Mucosa of gallbladder (tissue), 1 donor: ENCODE measurements around the gene LRRC9. TPM values are rescaled to one million over a fixed set of nuclear protein-coding genes. Genes with fewer than 3 reads are reported as not detected.
"Not testable (repeated sequence)": the region's sequence is repeated elsewhere in the genome, so short reads cannot be mapped to it uniquely, and the experiment has no call there.

Experiments
- DNase-seq: peaks from one replicate; pipeline ENCODE4 v3.0.0-alpha.2; 2020; ENCODE audit warnings: low spot score
- total RNA-seq: library from RNA; stranded (reverse); gene quantifications from one replicate; pipeline ENCODE4 v1.2.1, GENCODE V29; 2021
- donor health status: DM: no; HTN: no; CAD: no.

The LRRC9 gene
- total RNA-seq, 1 donor from 2014 or later = 0.37 TPM

- DNase-seq = no peak
These were observed 144.6 kb downstream of the LRRC9 start for GRCh38 chr14:60064491-60065072.

- no peak for DNase-seq
These were observed 147.9 kb downstream of the LRRC9 start for GRCh38 chr14:60067882-60068281.

DNA sequence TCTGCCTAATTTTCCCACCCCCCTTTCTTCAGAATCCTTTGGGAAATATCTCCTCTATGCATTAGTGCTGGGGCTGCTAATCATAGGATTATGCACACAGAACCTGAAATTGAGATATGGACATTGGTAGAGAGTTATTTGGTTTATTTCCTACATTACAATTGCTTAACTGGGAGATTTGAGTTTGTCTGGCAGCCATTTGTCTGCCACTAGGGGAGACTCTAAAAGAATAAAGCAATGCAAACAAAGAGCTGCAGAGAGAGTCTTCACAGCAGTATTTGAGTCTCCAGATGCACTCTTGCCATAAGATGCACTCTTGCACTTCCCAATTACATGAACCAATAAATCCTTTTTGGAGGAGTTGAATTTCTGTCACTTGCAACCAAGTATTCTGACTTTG, 159.8 kb downstream of the LRRC9 start:
- no peak for DNase-seq

DNA sequence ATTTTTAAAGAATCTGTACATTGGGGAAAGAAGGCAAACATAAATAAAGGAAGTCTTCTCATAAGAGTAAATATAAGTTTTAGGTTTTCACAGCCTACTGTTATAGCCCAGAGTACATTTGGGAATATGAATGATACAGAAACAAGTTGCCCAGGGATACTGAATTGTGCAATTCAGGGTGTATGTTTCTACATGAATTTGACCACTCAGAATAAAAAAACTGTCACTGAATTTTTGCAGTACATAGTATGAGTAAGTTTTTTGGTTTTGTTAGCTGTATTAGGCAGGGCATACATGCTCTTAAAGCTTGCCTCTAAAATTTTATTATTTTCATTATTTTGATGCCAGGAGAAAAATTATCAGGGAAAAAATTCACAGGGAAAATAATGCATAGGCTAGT, 165.1 kb downstream of the LRRC9 start:
- DNase-seq = no peak

DNA sequence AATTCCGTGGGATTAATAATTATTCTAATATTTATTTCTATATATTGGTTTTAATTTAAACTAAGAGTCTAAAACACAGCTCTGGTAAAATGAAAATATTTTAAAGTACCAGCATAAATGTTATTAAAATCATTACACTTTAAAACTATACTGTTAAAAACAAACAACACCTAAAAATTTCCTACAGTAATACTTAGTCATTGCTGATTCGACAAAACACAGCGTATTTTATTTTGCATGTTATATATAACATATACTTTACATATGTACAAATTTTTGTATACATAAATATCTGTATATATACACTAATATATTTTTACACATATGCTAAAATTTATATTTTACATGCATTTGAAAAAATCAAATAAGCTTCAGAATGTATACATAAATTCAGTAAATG, 165.7 kb downstream of the LRRC9 start:
- no peak for DNase-seq

DNA sequence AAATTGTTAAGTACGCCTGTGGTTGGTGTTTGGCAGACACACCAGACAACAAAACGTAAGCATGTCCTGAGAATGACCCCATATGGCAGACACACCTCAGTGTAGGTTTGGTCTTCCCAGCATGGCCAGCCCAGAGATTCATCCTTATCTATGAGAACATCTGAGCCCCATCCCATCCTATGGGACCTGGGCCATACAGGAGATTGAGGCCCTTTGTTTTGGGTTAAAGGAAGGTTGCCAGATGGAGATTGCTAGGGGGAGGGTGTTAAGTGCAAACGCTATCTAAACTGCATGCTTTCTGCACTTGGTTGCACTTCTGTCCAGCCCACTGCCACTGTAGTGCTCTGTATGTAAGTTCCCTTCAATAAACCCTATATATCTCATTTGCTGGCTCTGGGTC, 167.7 kb downstream of the LRRC9 start:
- DNase-seq = no peak

DNA sequence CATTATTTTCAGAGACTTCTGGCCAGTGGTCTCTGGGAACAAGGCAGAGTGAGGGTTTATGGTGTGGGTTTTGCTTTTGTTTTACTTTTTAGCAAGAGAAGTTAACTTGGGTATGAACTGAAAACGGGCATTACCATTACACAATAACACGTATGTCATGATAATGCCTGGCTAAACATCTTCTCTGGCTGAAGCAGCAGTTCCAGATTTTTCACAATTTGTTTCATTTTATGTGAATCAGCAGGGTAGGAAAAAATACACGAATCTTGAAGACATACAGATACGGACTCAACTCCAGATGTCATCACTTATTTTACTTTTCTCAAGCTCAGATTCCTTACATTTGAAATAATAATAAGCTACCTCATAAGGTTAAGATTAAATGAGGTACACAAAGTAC, 169.3 kb downstream of the LRRC9 start:
- DNase-seq = no peak

DNA sequence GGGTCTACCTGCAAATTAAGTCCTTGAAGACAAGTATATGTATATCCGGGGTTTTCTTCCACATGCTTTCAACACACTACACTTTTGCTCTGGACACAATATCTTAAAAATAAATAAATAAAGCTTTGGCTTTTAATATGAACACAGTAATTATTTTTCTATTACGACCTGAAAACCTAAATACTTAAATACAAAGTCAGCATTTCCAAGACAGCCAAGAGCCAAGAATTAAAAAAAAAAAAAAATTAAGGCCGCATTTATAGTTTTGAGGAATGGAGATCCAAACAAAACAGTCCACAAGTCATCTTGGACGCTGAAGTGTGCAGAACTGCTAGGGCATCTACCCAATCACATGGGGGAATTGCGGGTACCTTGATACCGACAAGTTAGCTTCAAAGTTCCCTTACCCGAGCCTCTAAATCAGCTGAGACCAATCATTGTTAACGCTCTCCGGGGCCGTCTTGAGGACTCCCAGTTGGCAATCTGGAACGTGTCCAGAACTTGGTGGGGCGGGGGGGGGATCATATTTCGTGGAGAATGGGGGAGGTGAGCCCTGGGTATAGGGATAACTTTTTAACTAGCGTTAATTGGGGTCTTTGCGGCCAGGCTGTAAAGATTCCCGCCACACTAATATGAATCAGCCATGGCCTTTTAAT, 171.0 kb downstream of the LRRC9 start:
- peak; percentile 35 for DNase-seq

- DNase-seq = peak; percentile 97
These were observed 171.9 kb downstream of the LRRC9 start, which contains the start of gene PCNX4 for GRCh38 chr14:60091550-60092525. Gene PCNX4 (plus strand): TSS chr14:60091923. CDS start chr14:60107639, 15,716 bp downstream.

GRCh38 chr14:60092526-60092920, 172.6 kb downstream of the LRRC9 start:
- no peak for DNase-seq

GRCh38 chr14:60093080-60093479, 173.1 kb downstream of the LRRC9 start:
- DNase-seq = no peak

DNA sequence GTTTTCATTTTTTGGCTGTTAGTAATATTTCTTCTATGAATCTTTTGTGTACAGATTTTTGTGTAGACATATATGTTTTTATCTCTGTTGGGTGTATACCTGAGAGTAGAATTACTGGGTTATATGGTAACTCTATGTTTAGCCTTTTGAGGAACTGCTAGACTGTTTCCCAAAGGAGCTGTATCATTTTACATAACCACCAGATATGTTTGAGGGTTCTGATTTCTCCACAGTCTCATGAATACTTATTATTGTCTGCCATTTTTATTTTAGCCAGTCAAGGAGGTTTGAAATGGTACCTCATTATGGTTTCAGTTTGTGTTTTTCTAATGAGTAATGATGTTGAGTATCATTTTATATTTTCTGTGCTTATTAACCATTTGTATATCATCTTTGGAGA, 173.7 kb downstream of the LRRC9 start:
- DNase-seq = no peak

DNA sequence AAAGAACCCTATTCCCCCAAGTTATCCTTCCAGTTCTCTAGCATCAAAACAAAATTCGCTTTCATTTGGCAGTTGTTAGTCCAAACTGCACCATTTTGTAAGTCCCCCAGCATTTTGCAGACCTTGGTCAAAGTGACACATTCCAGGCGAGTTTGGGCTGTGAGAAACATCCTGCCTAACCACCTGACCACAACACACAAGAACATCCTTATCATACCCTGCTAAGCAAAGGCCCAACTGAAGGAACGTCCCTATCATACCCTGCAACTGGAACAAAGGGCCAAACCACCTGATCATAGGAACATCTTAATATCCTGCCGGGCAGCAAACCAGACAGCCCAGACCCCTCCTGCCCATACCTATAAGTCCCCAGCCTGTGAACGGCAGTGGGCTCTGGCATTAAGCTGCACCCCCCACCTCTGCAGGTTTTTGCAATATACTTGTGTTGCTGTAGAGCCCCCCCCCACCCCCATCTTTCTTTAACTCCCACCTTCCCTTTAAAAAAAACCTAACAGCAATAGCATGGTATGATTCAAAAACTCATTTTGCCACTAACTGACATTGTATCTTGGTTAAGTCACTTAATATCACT, 174.5 kb downstream of the LRRC9 start:
- no peak for DNase-seq

GRCh38 chr14:60095231-60095630, 175.3 kb downstream of the LRRC9 start:
- DNase-seq = no peak

- DNase-seq = no peak
These were observed 176.0 kb downstream of the LRRC9 start for GRCh38 chr14:60095781-60096450.

GRCh38 chr14:60097974-60098373, 178.0 kb downstream of the LRRC9 start:
- no peak for DNase-seq

DNA sequence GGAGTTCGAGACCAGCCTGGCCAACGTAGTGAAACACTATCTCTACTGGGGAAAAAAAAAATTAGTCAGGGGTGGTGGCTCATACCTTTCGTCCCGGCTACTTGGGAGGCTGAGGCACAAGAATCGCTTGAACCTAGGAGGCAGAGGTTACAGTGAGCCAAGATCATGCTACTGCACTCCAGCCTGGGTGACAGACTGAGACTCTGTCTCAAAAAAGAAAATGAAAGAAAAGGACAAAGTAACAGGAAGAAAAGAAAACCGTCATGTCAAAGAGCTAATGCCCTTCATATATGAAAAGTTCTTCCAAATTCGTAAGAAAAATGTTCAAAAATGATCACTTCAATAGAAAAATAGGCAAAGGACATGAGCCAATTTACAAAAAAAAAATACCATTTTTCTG, 179.9 kb downstream of the LRRC9 start:
- not testable (repeated sequence) for DNase-seq

DNA sequence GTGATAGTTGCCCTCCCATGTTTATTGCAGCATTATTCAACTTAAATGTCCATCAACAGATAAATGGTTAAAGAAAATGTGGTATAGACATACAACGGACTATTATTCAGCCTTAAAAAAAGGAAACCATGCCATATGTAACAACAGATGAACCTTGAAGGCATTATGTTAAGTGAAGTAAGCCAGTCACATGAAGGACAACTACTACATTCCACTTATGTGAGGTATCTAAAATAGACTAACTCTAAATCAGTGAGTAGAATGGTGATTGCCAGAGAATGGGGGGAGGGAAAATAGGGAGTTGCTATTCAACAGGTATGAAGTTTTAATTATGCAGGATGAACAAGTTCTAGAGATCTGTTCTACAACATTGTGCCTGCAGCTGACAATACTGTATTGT, 181.8 kb downstream of the LRRC9 start:
- no peak for DNase-seq

DNA sequence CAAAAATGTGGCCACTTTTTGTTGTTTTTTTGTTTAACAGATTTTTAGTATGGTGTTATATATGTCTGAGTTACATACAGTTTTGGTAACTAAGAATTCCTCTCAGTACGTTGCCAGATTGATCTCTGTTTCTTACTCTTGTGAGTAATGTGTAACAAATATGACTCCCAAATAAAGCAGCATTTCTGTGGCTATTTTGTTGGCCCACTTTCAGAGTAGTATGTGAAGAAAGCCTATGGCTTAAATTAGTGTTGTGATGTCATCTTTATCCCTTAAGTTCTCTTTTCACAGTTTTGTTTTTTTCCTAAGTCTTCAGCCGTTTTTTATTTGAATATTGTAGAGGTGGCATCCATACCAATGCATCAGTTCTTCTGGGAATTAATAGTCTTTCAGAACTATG, 182.4 kb downstream of the LRRC9 start:
- no peak for DNase-seq

DNA sequence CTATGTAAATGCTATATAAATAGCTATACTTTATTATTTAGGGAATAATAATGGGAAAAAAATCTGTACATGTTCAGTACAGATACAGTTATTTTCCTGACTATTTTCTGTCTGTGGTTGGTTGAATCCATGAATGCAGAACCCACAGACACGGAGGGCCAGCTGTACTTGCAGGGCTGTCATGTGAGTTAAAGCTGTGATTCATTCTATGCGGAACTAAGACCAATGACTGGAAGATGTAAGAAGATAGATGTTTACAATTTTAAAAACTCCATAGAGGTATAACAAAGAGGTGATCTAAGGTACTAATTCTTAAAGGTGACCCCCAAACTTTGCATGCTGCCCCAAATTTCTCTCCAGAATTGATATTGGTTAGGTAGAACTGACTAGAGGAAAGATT, 186.4 kb downstream of the LRRC9 start:
- DNase-seq = no peak

- DNase-seq = no peak
These were observed 187.5 kb downstream of the LRRC9 start for GRCh38 chr14:60107477-60107876.

GRCh38 chr14:60111732-60112131, 191.8 kb downstream of the LRRC9 start:
- DNase-seq = no peak
